GM21737 (cell line): ENCODE measurements around the gene PRDM10.
"Not testable (repeated sequence)": the region's sequence is repeated elsewhere in the genome, so short reads cannot be mapped to it uniquely, and the experiment has no call there.

Source experiments
- ATAC-seq: cut with Tn5 transposase; IDR thresholded peaks from one replicate; pipeline ENCODE4 v1.9.1; 2021; ENCODE audit warnings: mild to moderate bottlenecking, moderate library complexity; ENCODE audit not compliant: unreplicated experiment

Gene PRDM10, protein sequence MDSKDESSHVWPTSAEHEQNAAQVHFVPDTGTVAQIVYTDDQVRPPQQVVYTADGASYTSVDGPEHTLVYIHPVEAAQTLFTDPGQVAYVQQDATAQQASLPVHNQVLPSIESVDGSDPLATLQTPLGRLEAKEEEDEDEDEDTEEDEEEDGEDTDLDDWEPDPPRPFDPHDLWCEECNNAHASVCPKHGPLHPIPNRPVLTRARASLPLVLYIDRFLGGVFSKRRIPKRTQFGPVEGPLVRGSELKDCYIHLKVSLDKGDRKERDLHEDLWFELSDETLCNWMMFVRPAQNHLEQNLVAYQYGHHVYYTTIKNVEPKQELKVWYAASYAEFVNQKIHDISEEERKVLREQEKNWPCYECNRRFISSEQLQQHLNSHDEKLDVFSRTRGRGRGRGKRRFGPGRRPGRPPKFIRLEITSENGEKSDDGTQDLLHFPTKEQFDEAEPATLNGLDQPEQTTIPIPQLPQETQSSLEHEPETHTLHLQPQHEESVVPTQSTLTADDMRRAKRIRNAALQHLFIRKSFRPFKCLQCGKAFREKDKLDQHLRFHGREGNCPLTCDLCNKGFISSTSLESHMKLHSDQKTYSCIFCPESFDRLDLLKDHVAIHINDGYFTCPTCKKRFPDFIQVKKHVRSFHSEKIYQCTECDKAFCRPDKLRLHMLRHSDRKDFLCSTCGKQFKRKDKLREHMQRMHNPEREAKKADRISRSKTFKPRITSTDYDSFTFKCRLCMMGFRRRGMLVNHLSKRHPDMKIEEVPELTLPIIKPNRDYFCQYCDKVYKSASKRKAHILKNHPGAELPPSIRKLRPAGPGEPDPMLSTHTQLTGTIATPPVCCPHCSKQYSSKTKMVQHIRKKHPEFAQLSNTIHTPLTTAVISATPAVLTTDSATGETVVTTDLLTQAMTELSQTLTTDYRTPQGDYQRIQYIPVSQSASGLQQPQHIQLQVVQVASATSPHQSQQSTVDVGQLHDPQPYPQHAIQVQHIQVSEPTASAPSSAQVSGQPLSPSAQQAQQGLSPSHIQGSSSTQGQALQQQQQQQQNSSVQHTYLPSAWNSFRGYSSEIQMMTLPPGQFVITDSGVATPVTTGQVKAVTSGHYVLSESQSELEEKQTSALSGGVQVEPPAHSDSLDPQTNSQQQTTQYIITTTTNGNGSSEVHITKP

GRCh38 chr11:130002352-130002845 is at the start of gene PRDM10:
TSS of gene PRDM10 (minus strand) at chr11:130002835. CDS start at chr11:129960964, 41,871 bp downstream.
- peak; percentile 39 for ATAC-seq

DNA sequence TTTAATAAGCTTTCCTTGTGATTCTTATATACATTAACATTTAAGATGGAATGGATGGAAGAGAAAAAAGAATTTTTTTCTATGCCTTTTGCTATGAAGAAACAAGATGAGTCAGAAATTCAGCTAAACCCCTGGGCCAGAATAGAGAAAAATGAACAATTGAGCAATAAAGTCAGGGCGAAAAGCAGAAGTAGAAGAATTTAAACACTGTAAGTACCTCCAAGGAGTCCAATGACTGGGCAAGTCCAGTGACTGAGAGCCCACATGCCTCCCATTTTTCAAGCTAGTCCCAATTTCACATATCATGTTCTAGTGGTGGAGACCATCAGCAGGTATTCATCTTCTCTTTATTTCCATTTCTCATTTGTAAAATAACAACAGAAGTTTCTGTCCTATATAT is 48.4 kb upstream of the PRDM10 start:
- no peak for ATAC-seq

GRCh38 chr11:130050257-130050656 is 47.6 kb upstream of the PRDM10 start:
- ATAC-seq: no peak

GRCh38 chr11:130049328-130049771 is 46.7 kb upstream of the PRDM10 start:
- ATAC-seq: no peak

GRCh38 chr11:130047141-130047540 is 44.5 kb upstream of the PRDM10 start:
- no peak for ATAC-seq

GRCh38 chr11:130043575-130043974 is 40.9 kb upstream of the PRDM10 start:
- no peak for ATAC-seq

DNA sequence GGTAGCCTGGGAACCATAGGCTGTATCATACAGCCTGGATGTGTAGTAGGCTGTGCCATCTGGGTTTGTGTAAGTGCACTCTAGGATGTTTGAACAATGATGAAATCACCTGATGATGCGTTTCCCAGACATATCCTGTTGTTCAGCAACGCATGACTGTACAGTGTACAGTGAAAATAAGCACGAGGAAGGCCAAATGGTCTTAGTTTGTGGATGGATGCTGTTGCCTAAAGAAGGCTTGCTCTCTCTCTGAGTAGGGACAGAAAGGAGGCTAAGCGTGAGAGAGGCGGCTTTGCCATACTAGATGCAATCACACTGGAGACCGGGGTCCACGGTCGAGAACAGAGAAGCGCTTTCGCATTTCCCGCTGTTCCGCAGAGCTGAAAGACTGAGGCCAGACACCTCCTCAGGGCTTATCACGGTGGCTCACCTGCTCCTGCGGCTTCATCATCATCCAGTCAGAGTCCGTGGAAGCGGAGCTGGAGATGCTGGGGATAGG is 39.5 kb upstream of the PRDM10 start:
- ATAC-seq: no peak

DNA sequence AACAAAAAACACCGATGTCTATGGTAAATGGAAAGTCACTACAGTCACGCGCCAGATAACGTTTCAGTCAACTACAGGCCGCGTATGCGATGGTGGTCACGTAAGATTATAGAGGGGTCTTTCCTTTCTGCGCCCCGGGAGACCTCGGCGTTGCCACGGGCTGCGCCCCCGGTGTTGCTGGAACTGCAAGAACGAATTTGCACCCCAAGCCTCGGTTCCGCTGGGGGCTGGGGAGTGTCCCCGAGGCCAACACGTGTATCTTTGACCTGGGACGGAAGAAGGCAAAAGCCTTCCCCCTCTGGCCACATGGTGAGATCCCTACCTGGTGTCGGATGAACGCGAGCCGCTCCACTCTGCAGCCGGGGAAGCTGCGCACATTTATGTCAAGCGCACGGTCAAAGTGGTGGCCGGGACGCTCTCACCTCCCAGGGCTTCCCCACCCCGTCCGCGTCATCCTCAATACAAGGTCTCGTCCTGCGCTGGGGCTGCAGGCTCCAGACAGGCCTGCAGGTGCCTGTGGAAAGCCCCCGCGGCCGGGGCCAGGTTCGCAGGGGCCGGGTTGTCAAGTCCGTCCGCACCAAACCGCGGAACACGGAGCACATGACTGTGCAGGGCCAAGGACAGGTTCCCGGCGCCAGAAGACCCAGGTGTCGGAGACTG is 37.8 kb upstream of the PRDM10 start:
- ATAC-seq: no peak

- no peak for ATAC-seq
Observed at GRCh38 chr11:130037881-130038585, 35.4 kb upstream of the PRDM10 start.

DNA sequence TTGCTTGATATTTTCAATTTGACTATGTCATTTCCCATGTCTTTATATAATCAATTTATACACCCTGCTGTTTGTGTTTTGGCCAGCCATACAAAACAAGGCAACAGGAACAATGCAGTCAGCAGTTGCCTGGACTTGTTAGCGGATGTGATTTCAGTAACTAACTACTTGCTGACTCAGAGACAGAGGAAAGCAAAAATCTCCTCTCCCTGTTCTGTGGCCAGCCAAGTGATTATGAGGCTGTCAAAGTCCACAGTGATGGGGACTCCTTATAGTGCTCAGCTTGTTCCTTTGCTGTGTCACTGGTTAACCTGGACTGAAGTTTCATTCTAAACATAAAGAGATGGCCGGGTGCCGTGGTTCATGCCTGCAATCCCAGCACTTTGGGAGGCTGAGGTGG is 34.4 kb upstream of the PRDM10 start:
- ATAC-seq: no peak

- no peak for ATAC-seq
Observed at GRCh38 chr11:130034236-130034635, 31.6 kb upstream of the PRDM10 start.

DNA sequence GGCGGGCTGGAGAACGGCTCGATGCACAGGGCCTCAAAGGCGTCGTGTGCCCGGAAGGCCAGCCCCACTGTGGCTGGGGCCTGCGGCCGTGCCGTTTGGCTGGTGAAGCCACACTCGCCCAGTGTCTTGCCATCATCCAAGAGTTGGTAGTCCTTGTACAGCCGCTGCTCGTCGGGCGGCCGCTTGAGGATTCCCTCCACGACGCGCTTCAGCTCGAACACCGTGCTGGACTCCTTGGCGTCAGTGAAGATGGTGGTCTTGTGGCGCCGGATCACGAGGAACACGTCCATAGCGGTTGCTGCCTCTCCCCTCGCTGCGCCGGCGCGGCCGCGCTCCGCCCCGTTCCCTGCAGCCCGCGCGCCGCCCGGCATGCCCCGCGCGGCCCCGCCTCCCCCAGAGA is 30.3 kb upstream of the PRDM10 start:
- no peak for ATAC-seq

GRCh38 chr11:130031945-130032344 is 29.3 kb upstream of the PRDM10 start:
- ATAC-seq: no peak

- ATAC-seq: no peak
Observed at GRCh38 chr11:130031056-130031455, 28.4 kb upstream of the PRDM10 start.

DNA sequence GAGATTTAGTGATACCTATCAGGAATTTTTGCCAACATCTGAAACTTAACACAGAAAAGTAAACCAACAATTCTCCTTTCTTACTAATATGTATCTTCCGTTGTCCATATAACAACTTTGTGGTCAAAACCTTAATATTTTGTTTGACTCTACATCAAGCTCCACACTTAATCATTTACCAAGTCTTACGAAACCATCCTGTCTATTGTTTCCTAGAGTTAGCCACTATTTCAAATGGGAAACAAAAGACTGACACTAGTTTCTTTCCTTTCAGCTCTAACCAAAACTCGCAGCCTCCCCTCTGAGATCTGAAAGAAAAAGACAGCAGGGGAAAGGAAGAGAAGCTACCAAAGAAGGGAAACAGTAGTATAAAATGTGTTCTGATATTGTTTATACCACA is 26.5 kb upstream of the PRDM10 start:
- ATAC-seq: peak; percentile 68

DNA sequence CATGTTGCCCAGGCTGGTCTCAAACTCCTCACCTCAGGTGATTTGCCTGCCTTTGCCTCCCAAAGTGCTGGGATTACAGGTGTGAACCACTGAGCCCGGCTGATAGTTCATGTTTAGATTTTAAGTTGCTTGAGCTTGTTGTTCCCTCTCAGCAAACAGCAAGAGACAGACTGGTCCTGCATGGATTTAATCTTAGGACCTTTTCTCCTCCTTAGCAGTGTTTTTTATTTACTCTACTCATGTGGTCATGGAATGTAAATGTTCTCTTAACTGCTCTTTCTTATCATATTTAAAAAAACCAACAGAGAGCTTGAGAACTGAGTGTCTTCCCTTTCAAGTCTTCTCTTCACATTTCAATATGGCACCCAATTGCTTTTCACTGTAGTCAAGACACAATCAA is 22.7 kb upstream of the PRDM10 start:
- no peak for ATAC-seq

GRCh38 chr11:130024361-130024760 is 21.7 kb upstream of the PRDM10 start:
- ATAC-seq: no peak

DNA sequence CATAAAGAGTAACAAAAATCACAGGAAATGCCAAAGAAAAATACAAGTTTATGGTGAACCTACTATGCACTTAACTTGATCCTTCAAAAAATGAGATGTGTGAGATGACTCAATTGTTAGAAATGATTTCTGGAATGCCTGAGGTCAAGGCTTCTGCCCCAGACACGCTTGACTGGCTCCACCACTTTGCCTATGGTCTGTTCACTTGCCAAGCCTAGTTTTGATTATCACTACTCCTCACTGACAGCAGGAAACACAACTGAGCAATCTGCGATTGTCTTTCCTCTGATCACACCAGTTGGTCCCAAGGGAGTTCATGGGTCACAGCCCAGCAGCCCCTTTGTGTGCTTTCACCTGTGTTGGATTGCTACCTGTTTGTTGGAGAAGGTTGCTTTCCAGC is 20.6 kb upstream of the PRDM10 start:
- peak; percentile 97 for ATAC-seq

- ATAC-seq: peak; percentile 16
Observed at GRCh38 chr11:130022799-130023198, 20.2 kb upstream of the PRDM10 start.

DNA sequence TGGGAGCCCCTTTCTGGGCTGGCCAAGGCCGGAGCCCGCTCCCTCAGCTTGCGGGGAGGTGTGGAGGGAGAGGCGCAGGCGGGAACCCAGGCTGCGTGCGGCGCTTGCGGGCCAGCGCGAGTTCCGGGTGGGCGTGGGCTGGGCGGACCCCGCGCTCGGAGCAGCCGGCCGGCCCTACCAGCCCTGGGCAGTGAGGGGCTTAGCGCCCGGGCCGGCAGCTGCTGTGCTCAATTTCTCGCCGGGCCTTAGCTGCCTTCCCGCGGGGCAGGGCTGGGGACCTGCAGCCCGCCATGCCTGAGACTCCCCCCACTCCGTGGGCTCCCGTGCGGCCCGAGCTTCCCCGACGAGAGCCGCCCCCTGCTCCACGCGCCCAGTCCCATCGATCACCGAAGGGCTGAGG is 19.0 kb upstream of the PRDM10 start:
- ATAC-seq: not testable (repeated sequence)
